Gastroesophageal sphincter (tissue), 3 donors: ENCODE data around the gene ARL4D.

Experiments
- EP300 ChIP-seq: sonication (generic); formaldehyde crosslinking; IDR thresholded peaks from one replicate; pipeline ENCODE4 v1.6.1; 2017; ENCODE audit warnings: antibody characterized with exemption, mild to moderate bottlenecking
- POLR2A ChIP-seq, 2 donors: fragments of 450-650 bp; IDR thresholded peaks; one replicate each; pipeline ENCODE4 v1.6.1; 2017; ENCODE audit warnings: antibody characterized with exemption in 2 of 2, mild to moderate bottlenecking in 2 of 2, moderate library complexity in 1 of 2
- POLR2AphosphoS5 ChIP-seq: sonication (generic); formaldehyde crosslinking; IDR thresholded peaks from one replicate; pipeline ENCODE4 v1.6.1; 2017; ENCODE audit warnings: antibody characterized with exemption
- TF ChIP-seq, protein P1 (sequence below), 4 experiments: fragments of 200-600 bp in 2 of 4; fragments of 450-650 bp in 2 of 4; sonication (generic) in 1 of 4; IDR thresholded peaks; one replicate each; pipeline ENCODE4 v1.5.1; 2017 to 2019; ENCODE audit warnings: antibody characterized with exemption in 4 of 4, mild to moderate bottlenecking in 2 of 4, moderate library complexity in 2 of 4

DNA sequence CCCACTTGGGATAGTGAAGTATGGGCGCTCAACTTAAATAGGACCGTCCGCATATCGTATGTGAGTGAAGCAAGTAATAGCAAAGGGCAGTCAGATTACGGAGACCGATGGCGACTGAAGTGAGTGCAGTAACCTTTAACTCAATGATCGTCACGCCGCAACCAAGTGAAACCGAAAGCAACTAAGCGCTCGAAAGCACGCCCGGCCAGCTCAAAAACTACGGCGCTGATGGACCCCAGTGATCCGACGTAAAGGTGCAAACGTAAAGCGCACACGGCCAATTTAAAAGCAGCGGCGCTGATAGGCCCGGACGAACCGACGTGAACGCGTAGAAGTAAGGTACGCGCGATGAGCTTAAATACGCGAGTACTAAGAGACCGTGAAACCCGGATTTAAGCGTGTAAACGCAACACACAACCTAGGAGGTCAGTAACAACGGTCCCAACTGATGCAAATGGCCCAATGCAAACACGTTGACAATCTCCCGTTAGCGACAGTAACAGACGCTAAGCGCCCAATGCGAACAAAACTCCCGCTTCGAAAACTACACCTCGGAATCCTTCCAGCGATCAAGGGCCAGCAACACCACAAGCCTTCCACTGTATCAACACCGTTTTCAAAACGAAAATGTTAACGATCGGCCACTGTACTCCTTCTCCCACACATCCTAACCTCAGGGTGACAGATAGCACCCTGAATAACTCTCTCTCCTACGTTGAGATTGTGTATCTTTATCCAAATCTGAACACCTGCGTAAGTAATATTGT, 37.9 kb upstream of the ARL4D start:
- TF ChIP-seq POLR2A (IDR thresholded peaks at IDR 0.05) (peak; percentile 100), POLR2AphosphoS5 (peak; percentile 100), EP300 (no peak)
- TF ChIP-seq, protein P1, sequence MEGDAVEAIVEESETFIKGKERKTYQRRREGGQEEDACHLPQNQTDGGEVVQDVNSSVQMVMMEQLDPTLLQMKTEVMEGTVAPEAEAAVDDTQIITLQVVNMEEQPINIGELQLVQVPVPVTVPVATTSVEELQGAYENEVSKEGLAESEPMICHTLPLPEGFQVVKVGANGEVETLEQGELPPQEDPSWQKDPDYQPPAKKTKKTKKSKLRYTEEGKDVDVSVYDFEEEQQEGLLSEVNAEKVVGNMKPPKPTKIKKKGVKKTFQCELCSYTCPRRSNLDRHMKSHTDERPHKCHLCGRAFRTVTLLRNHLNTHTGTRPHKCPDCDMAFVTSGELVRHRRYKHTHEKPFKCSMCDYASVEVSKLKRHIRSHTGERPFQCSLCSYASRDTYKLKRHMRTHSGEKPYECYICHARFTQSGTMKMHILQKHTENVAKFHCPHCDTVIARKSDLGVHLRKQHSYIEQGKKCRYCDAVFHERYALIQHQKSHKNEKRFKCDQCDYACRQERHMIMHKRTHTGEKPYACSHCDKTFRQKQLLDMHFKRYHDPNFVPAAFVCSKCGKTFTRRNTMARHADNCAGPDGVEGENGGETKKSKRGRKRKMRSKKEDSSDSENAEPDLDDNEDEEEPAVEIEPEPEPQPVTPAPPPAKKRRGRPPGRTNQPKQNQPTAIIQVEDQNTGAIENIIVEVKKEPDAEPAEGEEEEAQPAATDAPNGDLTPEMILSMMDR (IDR thresholded peaks at IDR 0.05): peak in 2 of 4 experiments; percentile 18 to 34
